NT2/D1 (cell line): Measurements from ENCODE around the gene NLGN1.

ENCODE experiments used
- YY1 ChIP-seq: IDR thresholded peaks from 2 replicates; pipeline ENCODE4 v1.6.1; 2011; ENCODE audit not compliant: insufficient read length, insufficient read depth
- ZNF274 ChIP-seq: IDR thresholded peaks from 2 replicates; pipeline ENCODE4 v1.6.1; 2011; ENCODE audit warnings: mild to moderate bottlenecking, low read depth, low read length

- no peak for TF ChIP-seq ZNF274
- no peak for TF ChIP-seq YY1
These were observed 653.6 kb downstream of the NLGN1 start for GRCh38 chr3:174051191-174051590.
